ENCODE results near the gene OGFRL1.

DNA sequence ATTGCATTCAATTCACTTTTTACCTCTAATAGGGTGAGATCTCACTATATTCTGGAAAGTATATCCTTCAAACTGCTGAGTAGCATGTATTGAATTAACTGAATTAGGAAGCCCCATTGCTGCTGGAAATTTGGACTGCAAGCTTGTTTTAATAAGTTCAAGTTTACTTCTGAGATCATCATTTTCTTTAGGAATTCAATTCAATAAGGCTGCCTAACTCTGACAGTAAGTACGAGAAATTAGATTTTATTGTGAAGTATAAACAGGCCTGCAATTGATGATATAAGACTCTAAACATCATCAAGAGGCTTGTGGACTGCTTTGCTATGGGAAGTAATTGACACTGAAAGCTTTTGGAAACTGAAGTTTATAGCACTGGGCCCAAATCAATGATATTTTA, 44.4 kb downstream of the OGFRL1 start:
- TF ChIP-seq REST (IDR thresholded peaks at IDR 0.05; ENCODE audit: borderline replicate concordance): no peak
- no peak for TF ChIP-seq EZH2 (IDR thresholded peaks at IDR 0.05; ENCODE audit: borderline replicate concordance, insufficient read depth, low read length, poor library complexity, severe bottlenecking)
